HL-60 (cell line): ENCODE data around the gene DNASE1L2.

Experiments used
- DNase-seq, 2 experiments: peaks; one replicate each; pipeline ENCODE4 v3.0.0-alpha.2; 2010 to 2020; ENCODE audit warnings: low read depth in 1 of 2, low spot score in 1 of 2
- H3K27ac ChIP-seq: fragments of 250-450 bp; sonication (Bioruptor Pico); replicated peaks from 2 replicates; pipeline ENCODE4 v1.5.1; 2020; ENCODE audit warnings: mild to moderate bottlenecking, moderate library complexity
- H3K27me3 ChIP-seq: fragments of 250-450 bp; sonication (Bioruptor Pico); 2 replicates; pipeline ENCODE4 v1.5.1; 2021; ENCODE audit warnings: mild to moderate bottlenecking, moderate library complexity; ENCODE audit not compliant: insufficient read depth, poor library complexity, severe bottlenecking
- H3K4me3 ChIP-seq: replicated peaks from 2 replicates; pipeline ENCODE4 v1.5.1; 2011; ENCODE audit warnings: mild to moderate bottlenecking, control low read depth, low read length; ENCODE audit not compliant: insufficient read depth
- GABPA ChIP-seq: IDR thresholded peaks from 2 replicates; pipeline ENCODE4 v1.6.1; 2012; ENCODE audit warnings: low read depth
- POLR2AphosphoS5 ChIP-seq: IDR thresholded peaks from 2 replicates; pipeline ENCODE4 v1.6.1; 2012; ENCODE audit warnings: low read depth
- SPI1 ChIP-seq: IDR thresholded peaks from 2 replicates; pipeline ENCODE4 v1.6.1; 2012; ENCODE audit warnings: low read depth, mild to moderate bottlenecking, borderline replicate concordance
- TF ChIP-seq, protein P1 (sequence below): IDR thresholded peaks from one replicate; pipeline ENCODE4 v1.5.1; 2011; ENCODE audit warnings: low read length, control low read depth, inconsistent platforms; ENCODE audit not compliant: insufficient read depth
- TF ChIP-seq, protein P2 (sequence below): IDR thresholded peaks from 2 replicates; pipeline ENCODE4 v1.6.1; 2012; ENCODE audit warnings: low read depth; ENCODE audit not compliant: insufficient replicate concordance

The DNASE1L2 gene

DNA sequence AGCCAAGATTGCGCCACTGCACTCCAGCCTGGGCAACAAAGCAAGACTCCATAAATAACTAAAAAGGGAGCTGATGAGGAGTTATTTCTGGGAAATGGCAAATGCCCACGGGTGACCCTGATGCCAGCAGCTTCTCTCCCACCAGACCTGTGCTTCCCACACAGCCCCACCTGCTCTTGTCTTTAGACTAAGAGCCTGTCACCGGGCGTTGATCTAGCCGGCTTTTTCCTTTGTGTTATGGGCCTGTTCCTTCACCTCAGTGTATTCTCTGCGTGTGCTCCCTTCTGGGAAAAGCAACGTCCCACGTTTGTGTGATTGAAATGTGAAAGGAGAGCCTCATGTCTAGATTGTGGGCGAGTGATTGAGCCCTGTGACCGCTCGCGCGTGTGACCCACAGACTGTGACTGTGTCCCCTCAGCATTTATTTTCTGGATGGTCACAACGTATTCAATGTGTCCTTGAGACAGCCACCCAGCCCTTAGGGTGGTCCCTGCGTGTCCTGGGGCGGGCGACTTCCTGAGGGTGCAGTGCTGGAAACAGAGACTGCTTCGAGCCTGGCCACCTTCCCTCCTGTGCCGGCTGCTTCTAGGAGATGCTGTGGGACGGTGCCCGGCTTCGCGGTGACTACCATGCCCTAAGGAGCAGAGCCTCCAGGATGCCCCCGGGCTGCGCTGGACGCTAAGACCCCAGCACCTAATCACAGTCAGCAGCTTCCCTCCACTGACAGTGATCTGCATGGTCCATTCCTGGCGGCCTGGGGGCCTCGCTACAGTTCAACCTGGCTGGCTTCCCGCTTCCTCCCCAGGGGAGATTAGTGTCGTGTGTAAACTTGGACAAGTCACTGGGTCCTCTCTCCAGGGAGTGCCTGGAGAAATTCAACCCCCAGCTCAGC, 39.5 kb downstream of the DNASE1L2 start:
- no peaks in the 10 kb centered on the region for H3K27me3 ChIP-seq
- DNase-seq: no peak
- TF ChIP-seq GABPA (no peak), POLR2AphosphoS5 (no peak), SPI1 (no peak)
- TF ChIP-seq, protein P1, sequence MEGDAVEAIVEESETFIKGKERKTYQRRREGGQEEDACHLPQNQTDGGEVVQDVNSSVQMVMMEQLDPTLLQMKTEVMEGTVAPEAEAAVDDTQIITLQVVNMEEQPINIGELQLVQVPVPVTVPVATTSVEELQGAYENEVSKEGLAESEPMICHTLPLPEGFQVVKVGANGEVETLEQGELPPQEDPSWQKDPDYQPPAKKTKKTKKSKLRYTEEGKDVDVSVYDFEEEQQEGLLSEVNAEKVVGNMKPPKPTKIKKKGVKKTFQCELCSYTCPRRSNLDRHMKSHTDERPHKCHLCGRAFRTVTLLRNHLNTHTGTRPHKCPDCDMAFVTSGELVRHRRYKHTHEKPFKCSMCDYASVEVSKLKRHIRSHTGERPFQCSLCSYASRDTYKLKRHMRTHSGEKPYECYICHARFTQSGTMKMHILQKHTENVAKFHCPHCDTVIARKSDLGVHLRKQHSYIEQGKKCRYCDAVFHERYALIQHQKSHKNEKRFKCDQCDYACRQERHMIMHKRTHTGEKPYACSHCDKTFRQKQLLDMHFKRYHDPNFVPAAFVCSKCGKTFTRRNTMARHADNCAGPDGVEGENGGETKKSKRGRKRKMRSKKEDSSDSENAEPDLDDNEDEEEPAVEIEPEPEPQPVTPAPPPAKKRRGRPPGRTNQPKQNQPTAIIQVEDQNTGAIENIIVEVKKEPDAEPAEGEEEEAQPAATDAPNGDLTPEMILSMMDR: no peak
- TF ChIP-seq, protein P2, sequence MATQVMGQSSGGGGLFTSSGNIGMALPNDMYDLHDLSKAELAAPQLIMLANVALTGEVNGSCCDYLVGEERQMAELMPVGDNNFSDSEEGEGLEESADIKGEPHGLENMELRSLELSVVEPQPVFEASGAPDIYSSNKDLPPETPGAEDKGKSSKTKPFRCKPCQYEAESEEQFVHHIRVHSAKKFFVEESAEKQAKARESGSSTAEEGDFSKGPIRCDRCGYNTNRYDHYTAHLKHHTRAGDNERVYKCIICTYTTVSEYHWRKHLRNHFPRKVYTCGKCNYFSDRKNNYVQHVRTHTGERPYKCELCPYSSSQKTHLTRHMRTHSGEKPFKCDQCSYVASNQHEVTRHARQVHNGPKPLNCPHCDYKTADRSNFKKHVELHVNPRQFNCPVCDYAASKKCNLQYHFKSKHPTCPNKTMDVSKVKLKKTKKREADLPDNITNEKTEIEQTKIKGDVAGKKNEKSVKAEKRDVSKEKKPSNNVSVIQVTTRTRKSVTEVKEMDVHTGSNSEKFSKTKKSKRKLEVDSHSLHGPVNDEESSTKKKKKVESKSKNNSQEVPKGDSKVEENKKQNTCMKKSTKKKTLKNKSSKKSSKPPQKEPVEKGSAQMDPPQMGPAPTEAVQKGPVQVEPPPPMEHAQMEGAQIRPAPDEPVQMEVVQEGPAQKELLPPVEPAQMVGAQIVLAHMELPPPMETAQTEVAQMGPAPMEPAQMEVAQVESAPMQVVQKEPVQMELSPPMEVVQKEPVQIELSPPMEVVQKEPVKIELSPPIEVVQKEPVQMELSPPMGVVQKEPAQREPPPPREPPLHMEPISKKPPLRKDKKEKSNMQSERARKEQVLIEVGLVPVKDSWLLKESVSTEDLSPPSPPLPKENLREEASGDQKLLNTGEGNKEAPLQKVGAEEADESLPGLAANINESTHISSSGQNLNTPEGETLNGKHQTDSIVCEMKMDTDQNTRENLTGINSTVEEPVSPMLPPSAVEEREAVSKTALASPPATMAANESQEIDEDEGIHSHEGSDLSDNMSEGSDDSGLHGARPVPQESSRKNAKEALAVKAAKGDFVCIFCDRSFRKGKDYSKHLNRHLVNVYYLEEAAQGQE: no peak
- no peak overlapping the region for H3K27ac ChIP-seq
- H3K4me3 ChIP-seq: no peak overlapping the region

DNA sequence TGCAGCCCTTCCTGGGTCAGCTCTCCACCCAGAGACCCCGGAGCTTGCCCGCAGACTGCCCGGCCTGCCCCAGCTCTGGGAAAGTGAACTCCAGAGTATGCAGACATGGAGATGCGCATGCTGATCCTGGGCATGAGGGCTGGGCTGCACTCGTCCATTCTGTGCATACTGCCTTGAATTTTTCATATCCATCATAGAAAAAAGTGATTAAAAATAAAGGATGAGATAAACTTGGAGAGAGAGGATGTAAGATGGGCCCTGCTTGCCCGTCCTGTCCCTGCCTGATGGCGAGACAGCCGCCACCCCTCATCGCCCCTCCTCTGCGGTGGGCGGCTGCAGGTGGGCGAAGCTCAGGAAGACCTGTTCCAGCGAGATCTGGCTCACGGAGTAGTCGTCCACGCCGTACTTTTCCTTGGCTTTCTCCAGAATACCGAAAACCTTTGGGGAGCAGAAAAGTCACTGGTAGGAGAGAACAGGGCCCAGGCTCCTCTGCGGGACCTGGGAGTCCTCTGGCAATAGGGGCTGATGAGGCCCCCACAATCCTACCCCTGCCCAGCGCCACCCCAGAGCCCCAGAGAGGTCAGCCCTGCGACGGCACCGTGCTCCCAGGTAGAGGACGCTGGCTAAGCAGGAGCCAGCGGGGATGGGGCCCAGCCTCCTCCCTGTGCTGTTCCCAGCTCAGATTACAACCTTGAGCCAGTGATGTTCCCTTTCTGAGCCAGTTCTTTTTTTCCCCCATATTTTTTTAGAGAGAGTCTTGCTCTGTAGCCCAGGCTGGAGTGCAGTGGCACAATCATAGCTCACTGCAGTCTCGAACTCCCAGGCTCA, 40.3 kb downstream of the DNASE1L2 start:
- no peak for TF ChIP-seq POLR2AphosphoS5
- TF ChIP-seq SPI1: no peak
- no peak for TF ChIP-seq GABPA
- TF ChIP-seq, protein P2: no peak
- TF ChIP-seq, protein P1: no peak
- no peak for DNase-seq
- Histone ChIP-seq H3K4me3 (no peak overlapping the region), H3K27me3 (no peaks in the 10 kb centered on the region), H3K27ac (no peak overlapping the region)

DNA sequence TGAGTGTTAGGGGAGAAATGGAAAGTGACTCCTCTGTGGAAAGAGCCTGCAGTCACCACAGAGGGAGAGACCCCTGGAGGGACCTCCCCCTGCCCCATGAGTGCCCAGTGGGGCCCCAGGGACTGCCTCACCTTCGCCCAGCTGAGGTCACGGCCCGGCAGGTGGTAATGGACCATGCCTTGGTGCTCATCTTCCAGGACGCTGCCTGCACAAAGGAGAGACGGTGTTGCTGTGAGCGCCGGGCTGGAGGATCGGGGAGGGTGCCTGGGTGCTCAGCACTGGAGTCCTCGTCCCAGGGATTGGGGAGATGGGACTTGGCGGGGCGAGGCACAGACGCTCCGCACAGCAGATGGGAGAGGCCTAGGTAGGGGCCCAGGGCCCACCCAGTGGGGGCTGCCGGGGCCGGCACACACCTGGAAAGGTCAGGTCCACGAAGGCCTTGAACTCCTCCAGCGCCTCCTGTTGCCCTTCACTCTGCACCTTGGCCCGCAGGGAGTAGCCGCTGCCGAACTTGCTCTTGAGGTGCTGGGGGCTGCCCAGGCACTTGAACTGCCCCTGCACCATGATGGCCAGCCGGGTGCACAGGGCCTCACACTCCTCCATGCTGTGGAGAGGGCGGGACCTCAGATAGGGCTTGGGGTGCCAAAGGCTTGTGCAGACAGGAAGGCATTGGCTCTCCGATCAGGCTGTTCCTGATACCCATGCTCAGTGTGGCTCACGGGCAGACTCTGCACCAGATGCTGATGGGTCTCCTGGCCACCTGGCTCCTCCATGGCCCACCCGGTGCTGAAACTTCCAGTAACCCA, 41.4 kb downstream of the DNASE1L2 start:
- H3K4me3 ChIP-seq: no peak overlapping the region
- H3K27ac ChIP-seq: no peak overlapping the region
- H3K27me3 ChIP-seq: no peaks in the 10 kb centered on the region
- no peak for TF ChIP-seq POLR2AphosphoS5
- TF ChIP-seq SPI1: no peak
- TF ChIP-seq, protein P1: no peak
- TF ChIP-seq GABPA: no peak
- TF ChIP-seq, protein P2: no peak
- no peak for DNase-seq
